Measurements from ENCODE around the gene BMP6. TPM values are rescaled to one million over a fixed set of nuclear protein-coding genes. Genes with fewer than 3 reads are reported as not detected.

BMP6 gene
- total and polyA plus RNA-seq, 2 of the 4 experiments (the other 2 are of a cell fraction), result 0.18 to 0.19 TPM

GRCh38 chr6:7705483-7705882 lies 20.4 kb upstream of the BMP6 start:
- ATAC-seq (ENCODE audit: low read depth) (no peak), DNase-seq (no peak)
- Histone ChIP-seq H3K9me3 (ENCODE audit: control insufficient read depth, insufficient read depth, low read length) (no peaks in the 10 kb centered on the region), H4K8ac (ENCODE audit: low read depth in 2 of 2, low read length in 2 of 2) (no peak overlapping the region), H4K5ac (ENCODE audit: low read depth, low read length) (no peak overlapping the region), H4K91ac (ENCODE audit: insufficient read depth, low read depth, low read length) (no peak overlapping the region), H3K36me3 (ENCODE audit: control insufficient read depth, insufficient read depth, low read length) (no peaks in the 10 kb centered on the region), H2BK15ac (ENCODE audit: low read depth, low read length) (no peak overlapping the region), H2AFZ (replicated peaks; ENCODE audit: low read length, poor library complexity) (no peak overlapping the region), H3K18ac (ENCODE audit: low read depth, low read length) (no peak overlapping the region), H3K27ac (ENCODE audit: insufficient read depth, low read length) (no peak overlapping the region), H2BK120ac (ENCODE audit: low read depth, low read length) (no peak overlapping the region), H3K56ac (ENCODE audit: extremely low read depth, insufficient read depth, low read length) (no peak overlapping the region), H3K4me1 (ENCODE audit: control insufficient read depth, insufficient read depth, low read length) (no peaks in the 10 kb centered on the region), H3K4me3 (ENCODE audit: insufficient read depth, low read depth, low read length) (no peak overlapping the region), H3K27me3 (ENCODE audit: control insufficient read depth, insufficient read depth, low read length) (no peaks in the 10 kb centered on the region), H3K9me1 (ENCODE audit: insufficient read depth, low read length) (no peaks in the 10 kb centered on the region), H2BK5ac (ENCODE audit: low read depth, low read length, poor library complexity, severe bottlenecking) (no peak overlapping the region), H3K23ac (ENCODE audit: low read depth, low read length) (no peak overlapping the region), H3K79me1 (ENCODE audit: low read depth in 1 of 2, low read length in 2 of 2) (no peaks in the 10 kb centered on the region), H3K4ac (ENCODE audit: low read depth, low read length) (no peak overlapping the region), H3K4me2 (ENCODE audit: low read depth, low read length) (no peak overlapping the region), H2AK9ac (replicated peaks; ENCODE audit: low read depth, low read length, poor library complexity) (no peak overlapping the region), H2AK5ac (ENCODE audit: low read depth, low read length) (no peak overlapping the region), H4K20me1 (ENCODE audit: insufficient read depth, low read length) (no peaks in the 10 kb centered on the region), H3K14ac (replicated peaks; ENCODE audit: low read depth, low read length) (no peak overlapping the region), H2BK20ac (ENCODE audit: low read depth, low read length) (no peak overlapping the region), H3K9ac (ENCODE audit: low read depth, low read length) (no peak overlapping the region)
- POLR2A ChIA-PET (ENCODE audit: unreplicated experiment), result no interaction called here
- intact Hi-C loops (cut with micrococcal nuclease), result no loop called here
- dilution Hi-C loops (cut with HindIII; ENCODE audit: low sequenced_read_pairs, unreplicated experiment), result no loop called here
- in situ Hi-C loops (cut with MboI; ENCODE audit: low sequenced_read_pairs), result no loop called here
- no peak for TF ChIP-seq MAFK (IDR thresholded peaks at IDR 0.05; ENCODE audit: low read depth, low read length)
- TF ChIP-seq RAD21 (IDR thresholded peaks at IDR 0.05; ENCODE audit: low read length), result no peak
- no peak for TF ChIP-seq POLR2A (IDR thresholded peaks at IDR 0.05; ENCODE audit: low read depth, low read length)
- TF ChIP-seq CTCF (conservative IDR thresholded peaks at IDR 0.05; ENCODE audit: low read depth, low read length), result no peak
- CTCF ChIA-PET, result no interaction called here
- WGBS, 2 experiments (ENCODE audit: extremely low coverage in 2 of 2, insufficient read length in 1 of 2), result 50% methylated on average over 1 of the region's 4 CpGs; no CpG with 5 or more reads in 1 of the 2 experiments
- no TSS peak for BruUV-seq (replicated peaks)
